Neural crest cell (in vitro differentiated cells): ENCODE results near the gene PTPRK. TPM values are rescaled to one million over a fixed set of nuclear protein-coding genes. Genes with fewer than 3 reads are reported as not detected.

Source experiments
- DNase-seq: peaks from one replicate; pipeline ENCODE4 v3.0.0; 2021; ENCODE audit warnings: low read depth, mixed read lengths, low spot score
- H3K27ac Mint-ChIP-seq: one replicate; pipeline ENCODE4 v1.8.0; 2021; ENCODE audit warnings: mild to moderate bottlenecking, mixed read lengths; ENCODE audit not compliant: unreplicated experiment
- H3K27me3 Mint-ChIP-seq: 2 replicates; pipeline ENCODE4 v1.8.0; 2021; ENCODE audit warnings: low read depth, mild to moderate bottlenecking, mixed read lengths
- H3K36me3 Mint-ChIP-seq: 2 replicates; pipeline ENCODE4 v1.8.0; 2021; ENCODE audit warnings: low read depth, mild to moderate bottlenecking, mixed read lengths
- H3K4me1 Mint-ChIP-seq: 2 replicates; pipeline ENCODE4 v1.8.0; 2021; ENCODE audit warnings: mixed read lengths
- H3K4me3 Mint-ChIP-seq: one replicate; pipeline ENCODE4 v1.8.0; 2021; ENCODE audit warnings: mild to moderate bottlenecking, mixed read lengths
- H3K9me3 Mint-ChIP-seq: 2 replicates; pipeline ENCODE4 v1.8.0; 2021; ENCODE audit warnings: mixed read lengths
- total RNA-seq: library from RNA; stranded (reverse); gene quantifications from 2 replicates; pipeline ENCODE4 v1.2.1, GENCODE V29; 2021
- TF ChIP-seq, protein P1 (sequence below): fragments of 200-600 bp; sonication (generic); conservative IDR thresholded peaks from 2 replicates; pipeline ENCODE4 v1.5.0; 2021; ENCODE audit warnings: antibody characterized with exemption, mild to moderate bottlenecking

Gene PTPRK
- total RNA-seq, 1 donor from 2014 or later = 30.8 TPM

DNA sequence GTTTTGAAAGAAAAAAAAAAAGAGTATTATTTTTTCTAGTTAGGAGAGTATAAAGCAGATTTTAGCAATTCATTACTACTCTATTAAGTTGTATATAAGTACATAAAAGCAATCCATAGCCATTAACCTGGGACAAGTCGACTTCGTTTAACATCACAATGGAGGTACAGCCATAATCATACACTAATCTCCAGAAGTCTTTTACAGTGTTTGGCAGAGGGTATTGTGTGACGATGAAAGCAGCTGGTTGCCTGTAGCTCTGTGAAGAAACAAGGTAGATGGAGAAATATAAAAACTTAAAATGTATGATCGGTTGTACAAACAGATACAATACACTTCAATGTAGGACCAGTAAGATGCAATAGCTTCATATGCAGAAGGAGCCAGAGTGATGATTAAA lies 543.6 kb downstream of the PTPRK start:
- Mint-ChIP-seq H3K4me3 (no peak overlapping the region), H3K9me3 (no peaks in the 10 kb centered on the region)
- TF ChIP-seq, protein P1, sequence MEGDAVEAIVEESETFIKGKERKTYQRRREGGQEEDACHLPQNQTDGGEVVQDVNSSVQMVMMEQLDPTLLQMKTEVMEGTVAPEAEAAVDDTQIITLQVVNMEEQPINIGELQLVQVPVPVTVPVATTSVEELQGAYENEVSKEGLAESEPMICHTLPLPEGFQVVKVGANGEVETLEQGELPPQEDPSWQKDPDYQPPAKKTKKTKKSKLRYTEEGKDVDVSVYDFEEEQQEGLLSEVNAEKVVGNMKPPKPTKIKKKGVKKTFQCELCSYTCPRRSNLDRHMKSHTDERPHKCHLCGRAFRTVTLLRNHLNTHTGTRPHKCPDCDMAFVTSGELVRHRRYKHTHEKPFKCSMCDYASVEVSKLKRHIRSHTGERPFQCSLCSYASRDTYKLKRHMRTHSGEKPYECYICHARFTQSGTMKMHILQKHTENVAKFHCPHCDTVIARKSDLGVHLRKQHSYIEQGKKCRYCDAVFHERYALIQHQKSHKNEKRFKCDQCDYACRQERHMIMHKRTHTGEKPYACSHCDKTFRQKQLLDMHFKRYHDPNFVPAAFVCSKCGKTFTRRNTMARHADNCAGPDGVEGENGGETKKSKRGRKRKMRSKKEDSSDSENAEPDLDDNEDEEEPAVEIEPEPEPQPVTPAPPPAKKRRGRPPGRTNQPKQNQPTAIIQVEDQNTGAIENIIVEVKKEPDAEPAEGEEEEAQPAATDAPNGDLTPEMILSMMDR = no peak

DNA sequence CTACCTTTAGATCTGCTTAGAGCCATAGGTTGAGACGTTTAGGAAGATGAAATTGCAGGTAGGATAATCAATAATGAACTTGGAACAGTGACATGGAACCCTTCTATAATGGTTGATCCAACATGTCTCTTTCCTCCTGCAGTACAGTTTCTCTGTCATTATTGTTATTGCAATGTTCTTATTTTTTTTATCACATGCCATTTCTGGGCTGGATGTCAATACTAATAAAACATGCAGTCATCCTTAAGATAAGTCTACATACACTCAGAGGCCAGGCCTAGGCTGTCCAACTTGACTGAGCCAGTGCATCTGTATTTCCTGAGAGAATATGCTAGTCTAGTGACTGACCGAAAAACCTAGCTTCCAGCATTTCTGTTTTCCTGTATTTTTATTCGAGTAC lies 544.3 kb downstream of the PTPRK start:
- H3K4me3 Mint-ChIP-seq = no peak overlapping the region

More for the DNA sequence above, 543.6 kb downstream of the PTPRK start:
- no peak overlapping the region for H3K27ac Mint-ChIP-seq
- peaks cover 6% of the 10 kb centered on the region for H3K4me1 Mint-ChIP-seq
- H3K27me3 Mint-ChIP-seq = no peaks in the 10 kb centered on the region
- DNase-seq = no peak
- peaks cover 24% of the 10 kb centered on the region for H3K36me3 Mint-ChIP-seq

DNA sequence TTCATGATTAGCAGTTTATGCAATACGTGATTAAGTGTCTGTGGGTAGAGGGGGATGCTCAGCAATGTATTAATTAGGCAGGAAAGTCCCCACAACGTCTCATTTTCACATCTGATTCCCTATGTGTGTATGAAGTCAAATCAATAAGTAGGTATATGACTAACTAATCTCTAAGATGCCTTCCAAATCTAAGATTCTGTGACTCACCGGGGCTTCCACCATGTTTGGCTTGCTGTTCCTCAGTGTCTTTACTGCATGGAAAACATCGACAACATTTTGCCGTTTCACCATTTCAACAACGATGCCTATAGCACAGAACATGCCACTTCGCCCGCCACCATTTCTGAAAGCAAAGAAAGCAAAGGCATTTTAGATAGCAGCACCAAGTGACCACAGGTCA lies 547.6 kb downstream of the PTPRK start:
- TF ChIP-seq, protein P1 = no peak
- Mint-ChIP-seq H3K4me3 (no peak overlapping the region), H3K9me3 (no peaks in the 10 kb centered on the region), H3K27ac (no peak overlapping the region), H3K27me3 (no peaks in the 10 kb centered on the region), H3K36me3 (peaks cover 15% of the 10 kb centered on the region), H3K4me1 (peaks cover 2% of the 10 kb centered on the region)
- DNase-seq = no peak

More for the DNA sequence above, 544.3 kb downstream of the PTPRK start:
- H3K4me1 Mint-ChIP-seq = peaks cover 3% of the 10 kb centered on the region
- no peaks in the 10 kb centered on the region for H3K27me3 Mint-ChIP-seq
- no peak overlapping the region for H3K27ac Mint-ChIP-seq
- TF ChIP-seq, protein P1 = no peak
- H3K36me3 Mint-ChIP-seq = peaks cover 23% of the 10 kb centered on the region
- no peaks in the 10 kb centered on the region for H3K9me3 Mint-ChIP-seq
- no peak for DNase-seq

DNA sequence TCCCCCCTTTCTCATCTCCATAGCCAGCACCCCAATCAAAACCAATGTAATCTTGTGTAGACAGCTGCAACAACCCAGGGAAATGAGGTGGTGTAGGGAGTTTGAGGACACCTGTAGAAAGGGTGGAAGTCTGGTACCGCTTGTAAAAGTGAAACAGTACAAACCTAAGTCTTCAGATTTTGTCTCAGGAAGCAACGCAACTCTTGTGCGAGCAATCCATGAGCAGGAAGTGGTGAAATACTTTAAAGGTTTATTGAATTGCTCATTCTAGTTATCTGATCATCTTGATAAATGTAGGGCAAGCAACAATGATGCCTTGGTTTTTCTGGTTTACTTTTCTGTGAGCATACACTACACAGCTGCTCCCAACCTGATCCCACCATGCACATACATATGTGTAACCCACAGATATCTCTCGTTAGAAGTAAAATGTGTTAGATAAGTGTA lies 548.4 kb downstream of the PTPRK start:
- Mint-ChIP-seq H3K4me3 (no peak overlapping the region), H3K36me3 (peaks cover 17% of the 10 kb centered on the region), H3K27ac (no peak overlapping the region), H3K4me1 (peaks cover 3% of the 10 kb centered on the region), H3K27me3 (no peaks in the 10 kb centered on the region), H3K9me3 (no peaks in the 10 kb centered on the region)
- TF ChIP-seq, protein P1 = no peak
- no peak for DNase-seq

DNA sequence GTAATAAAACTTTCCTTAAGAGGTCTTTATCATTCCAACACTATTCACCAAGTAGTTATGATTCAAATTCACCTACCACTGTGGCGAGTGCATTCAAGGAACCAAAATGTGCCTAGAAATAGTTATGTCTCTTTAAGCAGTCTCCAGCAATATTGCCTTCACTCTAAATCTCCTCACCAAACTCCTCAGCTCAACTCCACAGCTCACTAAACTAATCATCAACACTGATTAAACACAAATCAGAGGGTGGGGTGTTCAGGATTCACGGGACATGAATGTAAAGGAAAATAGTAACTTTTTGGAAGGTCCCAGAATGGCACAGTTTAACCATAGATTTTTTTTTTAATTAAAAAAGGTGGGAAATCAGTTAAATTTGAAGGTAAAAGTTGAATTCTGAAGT lies 549.0 kb downstream of the PTPRK start:
- Mint-ChIP-seq H3K27ac (no peak overlapping the region), H3K9me3 (no peaks in the 10 kb centered on the region), H3K36me3 (peaks cover 15% of the 10 kb centered on the region), H3K27me3 (no peaks in the 10 kb centered on the region), H3K4me1 (peaks cover 3% of the 10 kb centered on the region), H3K4me3 (no peak overlapping the region)
- TF ChIP-seq, protein P1 = no peak
- no peak for DNase-seq

DNA sequence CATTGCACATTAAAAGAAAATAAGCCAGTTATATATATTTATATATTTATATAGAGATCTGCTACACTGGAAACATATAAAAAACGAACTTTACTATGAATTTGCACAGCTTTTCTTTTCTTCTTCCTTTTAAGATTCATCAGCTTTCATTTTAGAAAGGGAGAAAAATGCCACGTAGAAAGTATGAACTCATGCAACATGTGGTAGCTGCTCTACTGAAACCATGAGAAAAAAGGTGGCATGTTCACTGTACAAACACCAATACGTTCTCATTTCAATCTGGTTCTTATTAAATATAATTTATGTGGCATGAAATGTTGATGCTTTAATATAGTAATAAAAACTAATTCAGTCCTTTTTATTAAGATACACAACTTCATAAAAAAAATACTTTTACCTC lies 550.7 kb downstream of the PTPRK start:
- no peak overlapping the region for H3K4me3 Mint-ChIP-seq
- no peak for DNase-seq
- H3K27ac Mint-ChIP-seq = no peak overlapping the region
- peaks cover 5% of the 10 kb centered on the region for H3K9me3 Mint-ChIP-seq
- TF ChIP-seq, protein P1 = no peak
- H3K27me3 Mint-ChIP-seq = no peaks in the 10 kb centered on the region
- H3K4me1 Mint-ChIP-seq = peaks cover 3% of the 10 kb centered on the region
- H3K36me3 Mint-ChIP-seq = peaks cover 13% of the 10 kb centered on the region
